ENCODE results near the gene NIPBL.

The NIPBL gene

GRCh38 chr5:37103302-37103701 is 226.7 kb downstream of the NIPBL start:
- Histone ChIP-seq H3K27me3 (replicated peaks; ENCODE audit: control insufficient read depth, insufficient read depth, low read length) (no peaks in the 10 kb centered on the region), H3K9me3 (ENCODE audit: control insufficient read depth, low read length) (peaks cover 11% of the 10 kb centered on the region), H3K9ac (ENCODE audit: low read length) (no peak overlapping the region), H3K4me1 (ENCODE audit: control insufficient read depth, insufficient read depth, low read length) (no peaks in the 10 kb centered on the region), H3K36me3 (ENCODE audit: control insufficient read depth, insufficient read depth, low read length, severe bottlenecking) (peaks cover 48% of the 10 kb centered on the region), H3K4me3 (ENCODE audit: low read length) (no peak overlapping the region)
- no peak for DNase-seq (ENCODE audit: low read depth)

GRCh38 chr5:37109338-37109737 is 232.8 kb downstream of the NIPBL start:
- Histone ChIP-seq H3K36me3 (ENCODE audit: control insufficient read depth, insufficient read depth, low read length, severe bottlenecking) (peaks cover 68% of the 10 kb centered on the region), H3K4me1 (ENCODE audit: control insufficient read depth, insufficient read depth, low read length) (no peaks in the 10 kb centered on the region), H3K27me3 (replicated peaks; ENCODE audit: control insufficient read depth, insufficient read depth, low read length) (no peaks in the 10 kb centered on the region), H3K9me3 (ENCODE audit: control insufficient read depth, low read length) (no peaks in the 10 kb centered on the region), H3K4me3 (ENCODE audit: low read length) (no peak overlapping the region), H3K9ac (ENCODE audit: low read length) (no peak overlapping the region)
- no peak for DNase-seq (ENCODE audit: low read depth)

GRCh38 chr5:37110135-37110534 is 233.6 kb downstream of the NIPBL start:
- no peaks in the 10 kb centered on the region for H3K27me3 ChIP-seq (replicated peaks; ENCODE audit: control insufficient read depth, insufficient read depth, low read length)
- DNase-seq (ENCODE audit: low read depth) = no peak
- no peak overlapping the region for H3K9ac ChIP-seq (ENCODE audit: low read length)
- H3K4me3 ChIP-seq (ENCODE audit: low read length) = no peak overlapping the region
- H3K9me3 ChIP-seq (ENCODE audit: control insufficient read depth, low read length) = no peaks in the 10 kb centered on the region
- peaks cover 68% of the 10 kb centered on the region for H3K36me3 ChIP-seq (ENCODE audit: control insufficient read depth, insufficient read depth, low read length, severe bottlenecking)
- H3K4me1 ChIP-seq (ENCODE audit: control insufficient read depth, insufficient read depth, low read length) = no peaks in the 10 kb centered on the region

GRCh38 chr5:37111426-37112382 is 235.1 kb downstream of the NIPBL start:
- H3K9me3 ChIP-seq (ENCODE audit: control insufficient read depth, low read length) = no peaks in the 10 kb centered on the region
- H3K9ac ChIP-seq (ENCODE audit: low read length) = no peak overlapping the region
- peaks cover 62% of the 10 kb centered on the region for H3K36me3 ChIP-seq (ENCODE audit: control insufficient read depth, insufficient read depth, low read length, severe bottlenecking)
- no peak overlapping the region for H3K4me3 ChIP-seq (ENCODE audit: low read length)
- H3K4me1 ChIP-seq (ENCODE audit: control insufficient read depth, insufficient read depth, low read length) = peaks cover 2% of the 10 kb centered on the region
- H3K27me3 ChIP-seq (replicated peaks; ENCODE audit: control insufficient read depth, insufficient read depth, low read length) = no peaks in the 10 kb centered on the region
- DNase-seq (ENCODE audit: low read depth) = no peak

GRCh38 chr5:37112383-37112991 is 235.9 kb downstream of the NIPBL start:
- DNase-seq (ENCODE audit: low read depth) = no peak
- Histone ChIP-seq H3K9me3 (ENCODE audit: control insufficient read depth, low read length) (no peaks in the 10 kb centered on the region), H3K36me3 (ENCODE audit: control insufficient read depth, insufficient read depth, low read length, severe bottlenecking) (peaks cover 59% of the 10 kb centered on the region), H3K9ac (ENCODE audit: low read length) (no peak overlapping the region), H3K27me3 (replicated peaks; ENCODE audit: control insufficient read depth, insufficient read depth, low read length) (no peaks in the 10 kb centered on the region), H3K4me1 (ENCODE audit: control insufficient read depth, insufficient read depth, low read length) (peaks cover 4% of the 10 kb centered on the region), H3K4me3 (ENCODE audit: low read length) (no peak overlapping the region)
